ENCODE measurements around the gene MAML3.

GRCh38 chr4:139935911-139936310 lies 218.1 kb downstream of the MAML3 start:
- TF ChIP-seq SIN3A (IDR thresholded peaks at IDR 0.05; ENCODE audit: borderline replicate concordance, insufficient read depth, low read length) (no peak), POLR2AphosphoS5 (IDR thresholded peaks at IDR 0.05; ENCODE audit: low read depth, low read length) (no peak), TAF1 (IDR thresholded peaks at IDR 0.05; ENCODE audit: borderline replicate concordance, insufficient read depth, low read length) (no peak), REST (IDR thresholded peaks at IDR 0.05; ENCODE audit: insufficient read depth in 1 of 2, low read depth in 2 of 2, low read length in 2 of 2) (no peak), FOXP2 (optimal IDR thresholded peaks at IDR 0.05; ENCODE audit: borderline replicate concordance, extremely low read depth, extremely low read length, insufficient read depth) (no peak)
